Activated CD8-positive, alpha-beta memory T cell treated with anti-CD3 and anti-CD28 coated beads for 36 hours (primary cell): Measurements from ENCODE around the gene TLE5. TPM values are rescaled to one million over a fixed set of nuclear protein-coding genes. Genes with fewer than 3 reads are reported as not detected.

Source experiments
- CTCF ChIA-PET: fragments of 350-600 bp; sonication (Branson Sonifier 250); formaldehyde crosslinking; loops from one replicate; lab custom pipeline; 2021; ENCODE audit warnings: antibody characterized with exemption; lab: Charles Lee
- POLR2A ChIA-PET: fragments of 350-600 bp; sonication (Branson Sonifier 250); formaldehyde crosslinking; loops from one replicate; lab custom pipeline; 2021; ENCODE audit warnings: antibody characterized with exemption; lab: Charles Lee
- total RNA-seq, 2 experiments: library from RNA; stranded (reverse); gene quantifications; one replicate each; pipeline ENCODE4 v1.2.3, GENCODE V29; 2021

Gene TLE5
- 100 to 1,000 TPM; 278 to 282 TPM for total RNA-seq

GRCh38 chr19:3062165-3063105 is at the start of gene TLE5:
Gene TLE5 (minus strand): TSS chr19:3062495. CDS start chr19:3062200, 295 bp downstream.
- CTCF ChIA-PET = interaction anchor here (0.8 to 2.3 kb wide), 4 partner anchors 13 to 41 kb away, joined by 3 to 10 read pairs (median 4); no protein-coding TSS in a partner anchor
- POLR2A ChIA-PET = interaction anchor here (0.5 to 1.2 kb wide), 6 partner anchors 10 to 464 kb away, joined by 3 to 5 read pairs (median 3); no protein-coding TSS in a partner anchor

GRCh38 chr19:3111586-3112247 is 49.4 kb upstream of the TLE5 start:
- ChIA-PET POLR2A (interaction anchor here (0.5 kb wide), 1 partner anchor 77 kb away, joined by 4 read pairs; no protein-coding TSS in a partner anchor), CTCF (interaction anchor here (0.6 to 1.0 kb wide), 2 partner anchors 32 to 36 kb away, joined by 3 to 6 read pairs; no protein-coding TSS in a partner anchor)

- POLR2A ChIA-PET = interaction anchor here (0.6 kb wide), 2 partner anchors 150 to 1201 kb away, joined by 3 to 5 read pairs; no protein-coding TSS in a partner anchor
Measured at GRCh38 chr19:3110126-3110825, 48.0 kb upstream of the TLE5 start.

GRCh38 chr19:3109491-3109890 is 47.2 kb upstream of the TLE5 start:
- CTCF ChIA-PET = interaction anchor here (1.3 to 3.1 kb wide), 6 partner anchors 34 to 158 kb away, joined by 3 to 29 read pairs (median 4); no protein-coding TSS in a partner anchor

More at GRCh38 chr19:3110126-3110825, 48.0 kb upstream of the TLE5 start:
- CTCF ChIA-PET = interaction anchor here (0.9 to 3.1 kb wide), 4 partner anchors 35 to 227 kb away, joined by 3 to 18 read pairs (median 3); no protein-coding TSS in a partner anchor

GRCh38 chr19:3108775-3109174 is 46.5 kb upstream of the TLE5 start:
- POLR2A ChIA-PET = no interaction called here
- CTCF ChIA-PET = interaction anchor here (0.5 to 3.1 kb wide), 21 partner anchors 8 to 159 kb away, joined by 3 to 29 read pairs (median 3); partner anchors contain the start of gene GNA15

More at GRCh38 chr19:3109491-3109890, 47.2 kb upstream of the TLE5 start:
- POLR2A ChIA-PET = interaction anchor here (0.6 kb wide), 1 partner anchor 1200 kb away, joined by 3 read pairs; no protein-coding TSS in a partner anchor

GRCh38 chr19:3107658-3108057 is 45.4 kb upstream of the TLE5 start:
- CTCF ChIA-PET = interaction anchor here (0.7 to 3.1 kb wide), 11 partner anchors 10 to 145 kb away, joined by 3 to 29 read pairs (median 4); no protein-coding TSS in a partner anchor

GRCh38 chr19:3106509-3107141 is 44.3 kb upstream of the TLE5 start:
- POLR2A ChIA-PET = no interaction called here

More at GRCh38 chr19:3107658-3108057, 45.4 kb upstream of the TLE5 start:
- POLR2A ChIA-PET = no interaction called here

GRCh38 chr19:3105641-3106508 is 43.6 kb upstream of the TLE5 start:
- ChIA-PET CTCF (interaction anchor here (1.1 to 4.1 kb wide), 6 partner anchors 20 to 155 kb away, joined by 3 to 37 read pairs (median 14); no protein-coding TSS in a partner anchor), POLR2A (no interaction called here)

More at GRCh38 chr19:3106509-3107141, 44.3 kb upstream of the TLE5 start:
- CTCF ChIA-PET = interaction anchor here (0.8 to 4.1 kb wide), 5 partner anchors 9 to 145 kb away, joined by 3 to 37 read pairs (median 4); no protein-coding TSS in a partner anchor

GRCh38 chr19:3104708-3104983 is 42.4 kb upstream of the TLE5 start:
- POLR2A ChIA-PET = no interaction called here
- CTCF ChIA-PET = interaction anchor here (0.6 to 4.1 kb wide), 24 partner anchors 10 to 1553 kb away, joined by 3 to 37 read pairs (median 4); partner anchors contain the start of gene GNA11

- CTCF ChIA-PET = interaction anchor here (0.6 to 2.8 kb wide), 4 partner anchors 15 to 39 kb away, joined by 4 to 9 read pairs (median 4); no protein-coding TSS in a partner anchor
- POLR2A ChIA-PET = no interaction called here
Measured at GRCh38 chr19:3102239-3103140, 40.2 kb upstream of the TLE5 start.

- ChIA-PET CTCF (interaction anchor here (0.8 to 1.0 kb wide), 3 partner anchors 21 to 132 kb away, joined by 3 read pairs; no protein-coding TSS in a partner anchor), POLR2A (no interaction called here)
Measured at GRCh38 chr19:3100747-3101730, 38.7 kb upstream of the TLE5 start.

GRCh38 chr19:3100331-3100730 is 38.0 kb upstream of the TLE5 start:
- POLR2A ChIA-PET = interaction anchor here (0.6 kb wide), 1 partner anchor 47 kb away, joined by 3 read pairs; no protein-coding TSS in a partner anchor
- CTCF ChIA-PET = interaction anchor here (1.0 kb wide), 2 partner anchors 21 to 132 kb away, joined by 3 read pairs; no protein-coding TSS in a partner anchor

- POLR2A ChIA-PET = no interaction called here
- CTCF ChIA-PET = interaction anchor here (0.9 to 1.6 kb wide), 4 partner anchors 9 to 131 kb away, joined by 3 to 6 read pairs (median 3); no protein-coding TSS in a partner anchor
Measured at GRCh38 chr19:3099347-3100145, 37.3 kb upstream of the TLE5 start.
